SHP77 treated with DMSO at 0.1 percent for 48 hours (cell line): ENCODE results near the gene ALOX15B.
"Not testable (repeated sequence)": the region's sequence is repeated elsewhere in the genome, so short reads cannot be mapped to it uniquely, and the experiment has no call there.

Experiments
- DNase-seq: peaks from one replicate; lab custom pipeline; 2025; lab: John Stamatoyannopoulos, UW

Gene ALOX15B

DNA sequence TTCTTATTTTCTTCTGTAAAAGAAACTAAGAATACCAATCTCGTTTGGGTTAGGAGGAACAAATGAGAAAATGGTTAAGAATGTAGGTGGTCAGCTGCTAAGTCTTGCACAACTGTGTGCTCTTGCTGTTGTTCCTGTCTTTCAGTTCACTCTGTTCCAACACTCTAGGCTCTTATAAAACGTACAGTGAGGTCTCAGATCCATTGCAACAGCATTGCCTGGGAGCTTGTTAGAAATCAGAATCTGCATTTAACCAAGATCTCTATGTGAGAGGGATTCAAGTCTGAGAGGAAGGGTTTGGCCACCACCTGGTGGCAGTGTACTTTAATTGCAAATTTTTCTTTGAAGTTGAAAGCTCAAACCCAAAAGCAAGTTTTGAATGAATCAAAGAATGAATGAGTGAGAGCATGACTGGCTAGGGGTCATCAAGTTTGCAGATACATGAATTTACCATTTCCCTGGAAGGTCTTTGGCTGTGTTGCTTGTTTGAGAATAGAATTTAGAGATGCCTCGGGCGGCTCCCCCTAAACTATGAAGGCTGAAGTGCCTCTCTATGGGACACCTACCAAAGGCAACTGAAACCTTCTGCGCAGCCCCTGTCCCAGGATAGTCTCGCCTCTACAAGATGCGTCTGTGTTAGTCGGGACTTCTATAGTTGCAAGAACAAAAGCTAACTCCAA lies 2.5 kb downstream of the ALOX15B start:
- DNase-seq = peak; percentile 57

DNA sequence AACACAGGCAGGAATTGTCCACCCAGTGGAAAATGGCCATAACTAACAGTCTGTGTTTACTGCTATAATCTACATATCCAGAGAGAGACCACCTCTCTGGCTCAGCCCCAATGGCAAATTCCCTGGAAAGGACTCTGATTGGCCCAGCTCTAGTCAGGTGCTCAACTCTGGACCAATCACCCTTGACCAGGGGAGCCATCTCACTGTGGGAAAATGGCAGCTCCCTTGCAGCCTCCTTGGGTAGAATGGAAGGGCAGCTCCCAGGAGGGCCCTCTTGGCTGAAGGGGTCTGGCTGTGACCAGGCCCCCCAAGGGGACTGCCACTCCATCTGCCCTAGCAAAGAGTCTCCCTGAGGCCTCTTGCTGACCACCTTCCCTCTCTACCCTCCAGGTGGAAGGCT lies 3.1 kb downstream of the ALOX15B start:
- no peak for DNase-seq

- no peak for DNase-seq
Observed at GRCh38 chr17:8044819-8045810, 6.3 kb downstream of the ALOX15B start.

DNA sequence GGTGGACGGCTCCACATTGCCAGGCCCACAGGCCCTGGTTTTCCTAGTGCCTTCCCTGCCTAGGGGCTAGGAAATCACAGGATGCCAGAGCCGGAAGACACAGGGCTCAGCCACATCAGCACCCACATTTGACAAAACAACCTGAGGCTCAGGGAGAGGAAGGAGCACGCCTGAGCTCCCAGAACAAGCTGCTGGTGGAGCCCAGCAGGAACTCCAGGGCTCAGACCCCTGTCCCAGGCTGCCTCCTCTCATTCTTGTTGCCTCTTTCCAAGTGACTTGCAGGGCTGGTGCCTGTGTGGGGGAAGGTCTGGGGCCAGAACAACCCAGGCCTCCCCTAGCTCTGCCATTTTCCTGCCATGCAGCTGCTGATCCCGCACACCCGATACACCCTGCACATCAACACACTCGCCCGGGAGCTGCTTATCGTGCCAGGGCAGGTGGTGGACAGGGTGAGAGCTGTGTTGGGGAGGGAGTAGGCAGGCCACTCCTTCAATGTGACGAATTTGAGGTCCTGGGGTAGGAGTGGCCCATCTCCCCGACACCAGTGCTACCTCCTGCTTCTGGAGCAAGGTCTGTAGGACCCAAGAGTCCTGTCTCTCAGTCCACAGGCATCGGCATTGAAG lies 7.6 kb downstream of the ALOX15B start:
- DNase-seq = no peak

DNA sequence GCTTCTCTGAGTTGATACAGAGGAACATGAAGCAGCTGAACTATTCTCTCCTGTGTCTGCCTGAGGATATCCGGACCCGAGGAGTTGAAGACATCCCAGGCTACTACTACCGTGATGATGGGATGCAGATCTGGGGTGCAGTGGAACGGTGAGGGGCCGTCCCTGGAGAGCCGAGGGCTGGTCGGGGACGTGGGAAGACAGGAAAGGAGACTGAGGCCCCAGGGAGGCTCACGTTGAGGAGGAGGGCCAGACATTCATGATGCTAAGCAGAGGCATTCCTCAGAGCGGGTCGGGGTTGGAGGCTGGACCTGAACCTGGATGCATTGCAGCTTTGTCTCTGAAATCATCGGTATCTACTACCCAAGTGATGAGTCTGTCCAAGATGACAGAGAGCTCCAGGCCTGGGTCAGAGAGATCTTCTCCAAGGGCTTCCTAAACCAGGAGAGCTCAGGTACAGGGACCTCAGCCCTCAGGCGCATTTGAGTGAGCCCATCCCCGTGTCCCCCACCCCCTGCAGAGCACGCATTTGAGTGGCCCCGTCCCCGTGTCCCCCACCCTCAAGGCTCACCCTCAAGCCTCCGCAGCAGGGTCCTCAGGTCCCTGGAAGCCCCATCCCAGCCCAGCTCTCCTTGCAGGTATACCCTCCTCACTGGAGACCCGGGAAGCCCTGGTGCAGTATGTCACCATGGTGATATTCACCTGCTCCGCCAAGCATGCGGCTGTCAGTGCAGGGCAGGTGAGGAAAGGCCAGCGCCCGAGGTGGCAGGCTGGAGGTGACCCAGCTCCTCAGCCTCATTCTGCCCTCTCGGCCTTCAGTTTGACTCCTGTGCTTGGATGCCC lies 8.3 kb downstream of the ALOX15B start:
- no peak for DNase-seq

GRCh38 chr17:8047769-8048110 lies 8.9 kb downstream of the ALOX15B start:
- DNase-seq = no peak

DNA sequence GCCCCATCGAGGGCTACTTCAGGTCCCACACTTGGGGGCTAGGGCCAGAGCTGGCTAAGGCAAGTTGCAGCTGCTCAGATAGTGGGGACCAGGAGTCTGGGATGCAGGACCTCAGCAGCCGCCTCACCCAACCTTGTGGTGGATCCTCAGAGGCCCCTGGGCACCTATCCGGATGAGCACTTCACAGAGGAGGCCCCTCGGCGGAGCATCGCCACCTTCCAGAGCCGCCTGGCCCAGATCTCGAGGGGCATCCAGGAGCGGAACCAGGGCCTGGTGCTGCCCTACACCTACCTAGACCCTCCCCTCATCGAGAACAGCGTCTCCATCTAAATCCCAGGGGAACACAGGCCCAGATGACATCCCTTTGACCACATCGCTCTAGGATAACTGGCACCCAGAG lies 9.4 kb downstream of the ALOX15B start:
- no peak for DNase-seq

DNA sequence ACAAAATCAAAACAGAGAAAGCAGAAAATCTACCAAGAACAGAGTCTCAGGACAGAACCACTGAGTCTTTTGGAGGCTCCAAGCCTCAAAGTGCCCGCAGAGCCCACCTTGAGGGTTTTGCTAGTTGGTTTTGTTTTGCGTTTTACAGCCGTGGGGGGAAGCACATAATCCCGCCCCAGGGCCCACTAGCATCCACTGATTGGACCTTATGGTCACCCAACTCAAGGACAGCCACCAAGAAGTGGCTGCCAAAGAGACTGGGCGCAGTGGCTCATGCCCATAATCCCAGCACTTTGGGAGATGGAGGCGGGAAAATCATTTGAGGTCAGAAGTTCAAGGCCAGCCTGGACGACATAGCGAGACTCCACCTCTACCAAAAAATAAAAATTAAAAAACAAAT lies 9.9 kb downstream of the ALOX15B start:
- no peak for DNase-seq

GRCh38 chr17:8051831-8052230 lies 13.0 kb downstream of the ALOX15B start:
- no peak for DNase-seq

GRCh38 chr17:8052256-8053252 lies 13.7 kb downstream of the ALOX15B start:
- no peak for DNase-seq

DNA sequence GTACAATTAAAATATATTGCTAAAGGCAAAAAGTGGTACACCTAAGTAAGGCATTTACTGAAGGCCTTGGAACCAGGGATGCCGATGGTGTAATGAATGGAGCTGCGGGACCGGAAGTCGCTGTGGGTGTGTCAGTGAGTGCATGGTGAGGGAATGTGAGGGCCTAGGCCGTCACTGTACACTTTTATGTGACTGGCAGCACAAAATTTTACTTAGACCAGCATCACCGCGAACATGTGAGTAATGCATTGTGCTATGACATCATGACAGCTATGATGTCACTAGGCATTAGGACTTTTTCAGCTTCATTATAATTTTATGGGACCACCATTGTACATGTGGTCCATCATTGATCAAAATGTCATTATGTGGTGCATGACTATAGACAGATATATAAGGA lies 14.7 kb downstream of the ALOX15B start:
- no peak for DNase-seq

DNA sequence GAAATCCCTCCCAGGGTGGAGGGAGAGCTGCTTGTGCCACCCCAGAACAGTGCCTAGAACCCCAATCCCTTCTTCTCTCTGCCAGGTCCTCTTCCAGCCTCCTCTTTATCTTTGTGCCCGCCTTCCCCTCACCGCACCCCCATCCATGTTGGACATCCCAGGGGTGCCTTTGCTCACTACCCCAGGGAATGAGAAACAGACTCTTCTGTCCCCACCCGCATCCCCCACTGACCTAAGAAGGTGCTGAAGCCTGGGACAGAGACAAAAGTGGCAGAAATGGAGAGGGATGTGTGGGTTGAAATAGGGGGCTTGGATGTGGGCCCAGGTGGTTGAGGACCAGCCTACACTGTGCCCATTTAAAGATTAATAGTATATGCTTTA lies 17.0 kb downstream of the ALOX15B start:
- DNase-seq = no peak

DNA sequence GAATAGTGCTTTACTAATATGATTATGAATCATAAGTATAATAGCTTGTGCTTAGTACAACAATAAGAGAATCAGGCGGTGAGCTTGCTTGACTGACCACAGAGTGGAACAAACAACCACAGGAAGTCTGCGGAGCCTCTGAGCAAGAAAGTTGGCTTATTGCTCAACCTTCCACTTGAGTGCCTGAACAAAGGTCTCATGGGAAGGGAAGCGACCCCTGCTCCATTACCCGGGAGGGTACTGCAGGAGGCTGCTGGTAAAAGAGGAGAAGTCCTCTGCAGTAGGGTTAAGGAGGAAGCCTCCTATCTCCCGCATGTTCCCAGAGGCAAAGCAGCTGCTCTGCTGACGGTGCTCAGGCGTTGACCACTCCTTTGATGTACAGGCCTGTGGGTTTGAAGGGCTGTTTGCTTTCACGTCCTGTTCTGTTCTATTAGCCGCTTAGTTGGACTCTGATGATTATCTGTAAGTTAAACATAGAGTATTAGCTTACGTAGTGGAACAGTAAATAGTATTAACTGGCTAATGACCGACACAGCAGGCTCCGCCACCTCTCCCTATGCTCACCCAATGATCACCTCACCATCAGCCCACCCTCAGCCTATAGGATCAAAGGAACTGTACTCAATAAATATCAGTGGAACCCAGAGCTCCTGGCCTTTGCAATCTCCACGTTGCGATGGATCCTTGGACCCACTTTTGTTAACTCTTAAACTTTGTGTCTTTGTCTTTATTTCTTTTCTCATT lies 17.5 kb downstream of the ALOX15B start:
- peak; percentile 53 for DNase-seq

DNA sequence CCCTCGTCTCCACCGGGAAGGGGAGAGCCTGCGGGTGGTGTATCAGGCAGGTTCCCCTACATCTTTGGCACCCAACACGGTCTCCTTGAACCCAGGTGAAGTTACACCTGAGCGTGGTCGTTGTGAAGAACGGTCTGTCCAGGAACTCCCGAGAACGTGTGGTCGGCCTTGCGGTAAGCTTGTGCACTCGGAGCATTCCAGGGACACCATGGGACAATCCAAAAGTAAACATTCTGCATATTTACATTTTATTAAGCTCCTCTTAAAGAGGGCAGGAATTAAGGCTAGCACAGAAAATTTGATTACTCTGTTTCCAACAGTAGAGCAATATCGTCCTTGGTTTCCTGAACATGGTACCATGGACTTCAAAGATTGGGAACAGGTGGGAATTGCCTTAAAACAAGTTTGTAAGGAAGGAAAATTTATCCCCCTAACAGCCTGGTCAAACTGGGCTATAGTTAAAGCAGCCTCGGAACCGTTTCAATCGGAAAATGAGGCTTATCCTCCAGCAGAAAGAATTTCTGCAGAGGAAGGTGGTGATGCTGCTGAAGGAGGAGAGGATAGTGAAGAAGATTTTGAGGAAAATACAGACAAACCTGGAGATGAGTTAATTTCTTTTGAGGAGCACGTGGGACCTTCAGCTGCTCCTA lies 18.2 kb downstream of the ALOX15B start:
- no peak for DNase-seq

- DNase-seq = peak; percentile 95
Observed at GRCh38 chr17:8057691-8058114, 18.8 kb downstream of the ALOX15B start.

DNA sequence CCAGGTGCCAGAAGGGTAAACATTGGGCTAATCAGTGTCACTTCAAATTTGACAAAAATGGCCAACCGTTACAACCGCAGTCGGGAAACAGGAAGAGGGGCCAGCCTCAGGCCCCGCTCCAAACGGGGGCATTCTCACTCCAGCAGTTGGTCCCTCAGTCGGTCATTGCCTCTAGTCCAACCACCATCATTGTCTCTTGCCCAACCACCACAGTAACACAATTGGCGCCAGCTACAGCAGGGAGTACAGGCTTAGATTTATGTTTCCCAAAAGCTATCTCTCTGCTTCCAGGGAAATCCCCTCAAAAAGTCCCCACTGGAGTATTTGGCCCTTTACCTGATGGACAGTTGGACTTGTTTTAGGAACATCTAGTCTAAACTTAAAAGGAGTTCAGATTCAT lies 20.3 kb downstream of the ALOX15B start:
- peak; percentile 61 for DNase-seq

DNA sequence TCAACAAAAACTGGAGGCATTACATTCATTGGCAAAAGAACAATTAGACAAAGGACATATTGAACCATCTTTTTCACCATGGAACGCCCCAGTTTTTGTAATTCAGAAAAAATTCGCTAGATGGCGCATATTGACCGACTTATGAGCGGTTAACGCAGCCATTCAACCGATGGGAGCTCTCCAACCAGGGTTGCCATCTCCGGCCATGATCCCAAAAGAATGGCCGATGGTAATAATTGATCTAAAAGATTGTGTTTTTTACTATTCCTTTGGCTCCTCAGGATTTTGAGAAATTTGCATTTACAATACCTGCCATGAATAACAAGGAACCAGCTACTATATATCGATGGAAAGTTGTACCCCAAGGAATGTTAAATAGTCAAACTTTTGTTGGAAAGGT lies 21.4 kb downstream of the ALOX15B start:
- DNase-seq = peak; percentile 83

- DNase-seq = not testable (repeated sequence)
Observed at GRCh38 chr17:8061851-8062250, 23.0 kb downstream of the ALOX15B start.

GRCh38 chr17:8062435-8062806 lies 23.6 kb downstream of the ALOX15B start:
- DNase-seq = no peak
